ENCODE data around the gene DHRS7B.
A peak's percentile ranks its signal among the peaks of the same experiment; 100 is the strongest.
"Not testable (repeated sequence)": the region's sequence is repeated elsewhere in the genome, so short reads cannot be mapped to it uniquely, and the experiment has no call there.

Gene DHRS7B

GRCh38 chr17:21126645-21127508 is at the start of gene DHRS7B:
DHRS7B (plus strand) TSS chr17:21126964; CDS start chr17:21126972, 8 bp downstream.
- peak; percentile 98 for DNase-seq (ENCODE audit: low read depth)

- DNase-seq (ENCODE audit: low read depth): no peak
Observed at GRCh38 chr17:21077281-21077680, 49.5 kb upstream of the DHRS7B start.

- DNase-seq (ENCODE audit: low read depth): no peak
Observed at GRCh38 chr17:21078016-21078780, 48.6 kb upstream of the DHRS7B start.

- no peak for DNase-seq (ENCODE audit: low read depth)
Observed at GRCh38 chr17:21079196-21079595, 47.6 kb upstream of the DHRS7B start.

- no peak for DNase-seq (ENCODE audit: low read depth)
Observed at GRCh38 chr17:21082001-21082436, 44.7 kb upstream of the DHRS7B start.

- not testable (repeated sequence) for DNase-seq (ENCODE audit: low read depth)
Observed at GRCh38 chr17:21085280-21085679, 41.5 kb upstream of the DHRS7B start.

GRCh38 chr17:21085707-21086106 is 41.1 kb upstream of the DHRS7B start:
- DNase-seq (ENCODE audit: low read depth): no peak

GRCh38 chr17:21089145-21089544 is 37.6 kb upstream of the DHRS7B start:
- DNase-seq (ENCODE audit: low read depth): no peak

GRCh38 chr17:21089933-21090901 is 36.5 kb upstream of the DHRS7B start:
- no peak for DNase-seq (ENCODE audit: low read depth)

GRCh38 chr17:21090902-21091618 is 35.7 kb upstream of the DHRS7B start:
- DNase-seq (ENCODE audit: low read depth): no peak

- DNase-seq (ENCODE audit: low read depth): no peak
Observed at GRCh38 chr17:21094298-21094704, 32.5 kb upstream of the DHRS7B start.

- no peak for DNase-seq (ENCODE audit: low read depth)
Observed at GRCh38 chr17:21095735-21096134, 31.0 kb upstream of the DHRS7B start.

GRCh38 chr17:21096874-21097273 is 29.9 kb upstream of the DHRS7B start:
- no peak for DNase-seq (ENCODE audit: low read depth)

- peak; percentile 41 for DNase-seq (ENCODE audit: low read depth)
Observed at GRCh38 chr17:21098934-21099689, 27.7 kb upstream of the DHRS7B start.

- no peak for DNase-seq (ENCODE audit: low read depth)
Observed at GRCh38 chr17:21100636-21101035, 26.1 kb upstream of the DHRS7B start.

- DNase-seq (ENCODE audit: low read depth): no peak
Observed at GRCh38 chr17:21104608-21105007, 22.2 kb upstream of the DHRS7B start.

- no peak for DNase-seq (ENCODE audit: low read depth)
Observed at GRCh38 chr17:21105064-21105894, 21.5 kb upstream of the DHRS7B start.

- no peak for DNase-seq (ENCODE audit: low read depth)
Observed at GRCh38 chr17:21106316-21106715, 20.4 kb upstream of the DHRS7B start.

- DNase-seq (ENCODE audit: low read depth): not testable (repeated sequence)
Observed at GRCh38 chr17:21107067-21107650, 19.6 kb upstream of the DHRS7B start.

Data from activated T-cell treated with anti-CD3 and anti-CD28 coated beads for 1 hour (primary cell).